ENCODE data around the gene SMIM14. TPM values are rescaled to one million over a fixed set of nuclear protein-coding genes. Genes with fewer than 3 reads are reported as not detected.

Gene SMIM14
- polyA plus RNA-seq, 3 donors = 13.6 to 152 (median 140) TPM

GRCh38 chr4:39510348-39510929 lies 128.2 kb downstream of the SMIM14 start:
- no peak for TF ChIP-seq CTCF (IDR thresholded peaks at IDR 0.05)
- H4K20me1 ChIP-seq (ENCODE audit: insufficient read depth, low read length) = no peaks in the 10 kb centered on the region
- H3K9ac ChIP-seq (ENCODE audit: insufficient read depth, low read length, poor library complexity, severe bottlenecking) = no peak overlapping the region
- Mint-ChIP-seq H3K4me3 (no peak overlapping the region), H3K27ac (no peak overlapping the region), H3K36me3 (peaks cover 55 to 69% of the 10 kb centered on the region in 2 donors), H3K9me3 (no peaks in the 10 kb centered on the region), H3K4me1 (no peaks in the 10 kb centered on the region), H3K27me3 (ENCODE audit: low read depth in 3 of 3) (no peaks in the 10 kb centered on the region)
- H3K36me3 ChIP-seq (replicated peaks in 1 of 2; ENCODE audit: control insufficient read depth in 1 of 2, insufficient read depth in 2 of 2, low read length in 2 of 2) = peaks cover 63 to 85% of the 10 kb centered on the region in 2 donors
- no peak overlapping the region for H3K4me3 ChIP-seq (replicated peaks in 1 of 3; ENCODE audit: low read depth in 2 of 3, low read length in 3 of 3)
- no peak overlapping the region for H3K27ac ChIP-seq (ENCODE audit: low read depth in 1 of 2, low read length in 2 of 2)
- intact Hi-C loops (cut with micrococcal nuclease) = no loop called here
- no peaks in the 10 kb centered on the region for H3K4me1 ChIP-seq (ENCODE audit: control insufficient read depth in 1 of 2, insufficient read depth in 2 of 2, low read length in 2 of 2)
- no peaks in the 10 kb centered on the region for H3K9me3 ChIP-seq (replicated peaks in 1 of 2; ENCODE audit: control insufficient read depth in 1 of 2, insufficient read depth in 1 of 2, low read length in 2 of 2)
- no peak overlapping the region for H2AFZ ChIP-seq (ENCODE audit: insufficient read depth, low read depth, low read length, poor library complexity, severe bottlenecking)
- no peak for DNase-seq
- no peaks in the 10 kb centered on the region for H3K79me2 ChIP-seq (ENCODE audit: insufficient read depth, low read length)
- 94% methylated on average over 3 of the region's 5 CpGs for WGBS (ENCODE audit: insufficient coverage)
- H3K27me3 ChIP-seq (ENCODE audit: control insufficient read depth in 2 of 2, insufficient read depth in 2 of 2, low read length in 2 of 2) = no peaks in the 10 kb centered on the region
- H3K4me2 ChIP-seq (replicated peaks; ENCODE audit: extremely low read depth, low read length, poor library complexity, severe bottlenecking) = no peak overlapping the region

GRCh38 chr4:39505581-39505980 lies 133.1 kb downstream of the SMIM14 start:
- no peak for DNase-seq
- Mint-ChIP-seq H3K27ac (no peak overlapping the region), H3K4me3 (no peak overlapping the region), H3K9me3 (no peaks in the 10 kb centered on the region), H3K36me3 (peaks cover 79 to 92% of the 10 kb centered on the region in 2 donors), H3K27me3 (ENCODE audit: low read depth in 3 of 3) (no peaks in the 10 kb centered on the region), H3K4me1 (no peaks in the 10 kb centered on the region)
- intact Hi-C loops (cut with micrococcal nuclease) = no loop called here
- Histone ChIP-seq H3K79me2 (ENCODE audit: insufficient read depth, low read length) (no peaks in the 10 kb centered on the region), H3K4me1 (ENCODE audit: control insufficient read depth in 1 of 2, insufficient read depth in 2 of 2, low read length in 2 of 2) (no peaks in the 10 kb centered on the region), H3K27me3 (ENCODE audit: control insufficient read depth in 2 of 2, insufficient read depth in 2 of 2, low read length in 2 of 2) (no peaks in the 10 kb centered on the region), H4K20me1 (ENCODE audit: insufficient read depth, low read length) (no peaks in the 10 kb centered on the region), H2AFZ (ENCODE audit: insufficient read depth, low read depth, low read length, poor library complexity, severe bottlenecking) (no peak overlapping the region), H3K9ac (ENCODE audit: insufficient read depth, low read length, poor library complexity, severe bottlenecking) (no peak overlapping the region), H3K4me3 (replicated peaks in 1 of 3; ENCODE audit: low read depth in 2 of 3, low read length in 3 of 3) (no peak overlapping the region), H3K27ac (ENCODE audit: low read depth in 1 of 2, low read length in 2 of 2) (no peak overlapping the region), H3K9me3 (replicated peaks in 1 of 2; ENCODE audit: control insufficient read depth in 1 of 2, insufficient read depth in 1 of 2, low read length in 2 of 2) (no peaks in the 10 kb centered on the region), H3K4me2 (replicated peaks; ENCODE audit: extremely low read depth, low read length, poor library complexity, severe bottlenecking) (no peak overlapping the region), H3K36me3 (replicated peaks in 1 of 2; ENCODE audit: control insufficient read depth in 1 of 2, insufficient read depth in 2 of 2, low read length in 2 of 2) (peaks cover 79 to 93% of the 10 kb centered on the region in 2 donors)
- WGBS (ENCODE audit: insufficient coverage) = no CpG with 5 or more reads among the region's 1 CpG
- no peak for TF ChIP-seq CTCF (IDR thresholded peaks at IDR 0.05)
